Measurements from ENCODE around the gene FHOD3.

DNA sequence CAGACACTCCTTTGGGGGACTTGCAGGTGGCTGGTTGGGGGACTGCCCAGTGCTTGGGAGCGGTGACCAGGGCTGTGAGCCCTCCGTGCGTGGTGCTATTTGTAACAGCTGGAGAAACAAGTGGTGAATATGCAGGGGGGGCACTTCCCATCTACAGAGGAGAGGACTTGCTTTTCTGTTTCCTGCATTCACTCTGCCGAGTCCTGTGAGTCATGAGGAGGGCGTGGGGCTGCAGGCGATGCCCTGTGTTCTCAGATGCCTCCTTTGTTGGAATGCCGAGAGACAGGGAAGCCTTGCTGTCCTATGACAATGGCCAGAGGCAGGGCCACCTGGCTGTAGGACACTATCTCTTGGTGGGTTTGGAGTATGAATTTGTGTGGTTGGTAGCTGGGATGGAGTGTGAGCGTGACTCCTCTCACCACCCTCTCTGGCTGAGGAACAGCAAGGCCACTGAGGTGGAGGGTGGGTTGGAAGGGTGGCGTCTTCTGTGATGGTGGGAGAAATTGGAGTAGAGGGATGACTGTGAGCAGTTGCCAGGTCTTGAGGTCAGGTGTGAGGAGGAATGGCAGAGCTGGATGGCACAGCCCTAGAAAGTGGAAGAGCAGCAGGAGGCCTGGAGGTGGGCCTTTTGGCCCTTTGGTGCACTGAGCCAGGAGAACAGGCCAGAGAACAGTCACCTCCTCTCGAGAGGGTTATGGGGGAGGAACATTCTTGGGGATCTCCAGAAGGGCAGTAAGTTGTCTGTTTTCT, 24.3 kb downstream of the FHOD3 start:
- TF ChIP-seq TAF1 (IDR thresholded peaks at IDR 0.05; ENCODE audit: low read depth, low read length) (no peak), POLR2A (IDR thresholded peaks at IDR 0.05; ENCODE audit: low read depth, low read length) (no peak), POLR2AphosphoS5 (IDR thresholded peaks at IDR 0.05; ENCODE audit: low read depth, low read length) (no peak), PAX5 (IDR thresholded peaks at IDR 0.05; ENCODE audit: insufficient read depth, low read length, severe bottlenecking) (no peak)

All from GM12891 (cell line).